ENCODE data around the gene PRR15L.
"Not testable (repeated sequence)": the region's sequence is repeated elsewhere in the genome, so short reads cannot be mapped to it uniquely, and the experiment has no call there.

The PRR15L gene, protein sequence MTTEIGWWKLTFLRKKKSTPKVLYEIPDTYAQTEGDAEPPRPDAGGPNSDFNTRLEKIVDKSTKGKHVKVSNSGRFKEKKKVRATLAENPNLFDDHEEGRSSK

DNA sequence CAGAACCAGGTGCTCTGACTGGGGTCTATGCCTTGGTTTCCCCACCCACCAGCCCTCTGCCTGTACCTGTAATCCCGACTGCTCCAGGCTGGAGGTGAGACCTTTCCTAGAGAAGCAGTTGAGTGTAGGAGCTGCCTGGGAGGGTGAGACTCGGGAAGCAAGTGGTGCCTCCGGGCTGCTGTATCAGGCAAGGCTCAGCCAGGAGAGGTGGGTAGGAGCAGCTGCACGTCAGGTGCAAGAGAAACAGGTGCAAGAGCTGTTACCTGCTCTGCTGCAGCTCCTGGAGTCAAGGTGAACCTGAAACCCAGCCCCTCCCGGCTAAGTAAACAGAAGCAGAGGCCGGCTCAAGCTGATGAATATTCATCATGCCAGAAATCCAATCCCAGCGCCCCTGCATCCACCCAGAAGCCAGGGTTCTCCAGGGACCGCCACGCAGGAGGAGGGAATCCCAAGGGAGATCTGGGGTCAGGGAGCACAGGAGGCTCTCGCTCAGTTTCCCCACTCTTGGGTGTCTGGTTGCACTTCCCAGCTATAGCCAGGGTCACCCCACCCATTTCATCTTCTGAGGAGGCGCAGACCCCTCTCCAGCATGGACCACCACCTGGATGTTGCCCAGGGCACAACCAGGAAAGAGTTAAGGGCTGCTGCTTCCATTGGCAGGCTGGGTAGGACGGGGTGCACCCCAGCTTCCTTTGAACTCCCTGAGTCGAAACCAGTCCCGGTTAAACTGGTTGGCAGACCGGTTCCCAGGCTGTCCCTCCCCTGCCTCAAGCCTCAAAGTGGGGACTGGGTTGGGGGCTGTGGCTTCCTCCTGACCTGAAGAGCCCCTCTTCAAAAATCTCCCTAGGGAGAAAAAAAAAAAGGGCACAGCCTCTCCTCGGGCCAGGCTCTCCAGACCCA, at the start of gene PRR15L:
PRR15L (minus strand) TSS at position 293 of the 900 bp plus-strand sequence. CDS start 4,649 bp downstream, outside the sequence.
- DNase-seq = no peak

- DNase-seq = no peak
These were observed 49.4 kb upstream of the PRR15L start for GRCh38 chr17:48006936-48007709.

GRCh38 chr17:48004983-48005382, 47.3 kb upstream of the PRR15L start:
- no peak for DNase-seq

DNA sequence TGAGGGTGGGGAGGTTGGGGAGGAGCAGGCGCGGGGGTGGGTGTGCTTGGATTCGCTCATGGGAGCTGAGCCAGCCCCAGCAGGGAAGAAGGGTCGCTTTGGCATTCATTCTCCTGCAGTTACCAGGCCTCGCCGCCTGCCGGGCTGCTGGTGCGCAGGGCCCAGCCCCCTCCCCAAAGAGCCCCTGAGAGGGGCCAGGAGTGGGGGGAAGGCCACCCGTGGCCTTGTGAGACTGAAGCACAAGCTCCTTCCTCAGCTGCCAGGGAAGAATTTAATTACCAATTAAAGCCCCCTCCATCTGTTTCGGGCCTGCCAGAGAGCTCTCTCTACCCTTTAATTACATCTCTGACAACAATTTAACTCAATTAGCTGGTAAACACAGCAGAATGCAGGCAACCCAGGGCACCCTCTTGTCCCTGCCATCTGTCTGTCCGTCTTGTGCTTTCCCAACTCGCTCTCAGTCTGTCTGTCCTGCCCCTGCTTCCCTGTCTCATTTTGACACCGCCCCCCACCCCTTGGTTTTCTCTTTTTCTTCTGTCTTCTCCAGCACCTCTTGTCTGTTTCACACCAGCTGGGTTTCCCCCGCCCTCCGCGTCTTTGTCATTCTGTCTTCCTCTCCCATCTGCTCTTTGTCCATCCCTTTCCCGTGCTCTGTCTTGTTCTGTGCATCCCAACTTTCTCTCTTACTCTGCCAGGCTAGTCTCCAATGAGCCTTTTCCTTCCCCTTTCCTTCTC, 45.9 kb upstream of the PRR15L start:
- no peak for DNase-seq

DNA sequence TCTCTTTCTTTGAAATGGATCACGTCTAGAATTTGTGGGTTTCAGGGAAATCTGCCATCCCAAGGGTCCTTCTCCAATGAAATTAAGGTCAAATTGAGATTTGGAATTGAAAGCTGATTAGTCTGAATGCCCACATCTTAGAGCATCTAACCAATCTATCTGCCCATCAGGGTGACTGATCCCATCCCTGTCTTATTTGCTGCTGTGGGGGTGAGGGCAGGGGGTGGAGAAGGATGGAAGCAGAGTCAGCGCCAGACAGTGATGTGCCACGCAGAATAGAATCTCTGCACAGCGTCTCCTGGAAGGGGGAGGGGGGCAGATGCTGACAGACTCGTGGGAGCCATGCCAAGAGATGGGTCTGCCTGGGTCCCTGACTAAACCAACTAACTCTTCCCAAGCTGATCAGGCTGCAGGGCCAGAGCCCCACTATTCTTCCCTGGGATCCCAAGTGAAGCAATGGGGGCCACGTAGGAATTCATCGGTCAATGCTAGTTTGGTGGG, 45.3 kb upstream of the PRR15L start:
- DNase-seq = no peak

DNA sequence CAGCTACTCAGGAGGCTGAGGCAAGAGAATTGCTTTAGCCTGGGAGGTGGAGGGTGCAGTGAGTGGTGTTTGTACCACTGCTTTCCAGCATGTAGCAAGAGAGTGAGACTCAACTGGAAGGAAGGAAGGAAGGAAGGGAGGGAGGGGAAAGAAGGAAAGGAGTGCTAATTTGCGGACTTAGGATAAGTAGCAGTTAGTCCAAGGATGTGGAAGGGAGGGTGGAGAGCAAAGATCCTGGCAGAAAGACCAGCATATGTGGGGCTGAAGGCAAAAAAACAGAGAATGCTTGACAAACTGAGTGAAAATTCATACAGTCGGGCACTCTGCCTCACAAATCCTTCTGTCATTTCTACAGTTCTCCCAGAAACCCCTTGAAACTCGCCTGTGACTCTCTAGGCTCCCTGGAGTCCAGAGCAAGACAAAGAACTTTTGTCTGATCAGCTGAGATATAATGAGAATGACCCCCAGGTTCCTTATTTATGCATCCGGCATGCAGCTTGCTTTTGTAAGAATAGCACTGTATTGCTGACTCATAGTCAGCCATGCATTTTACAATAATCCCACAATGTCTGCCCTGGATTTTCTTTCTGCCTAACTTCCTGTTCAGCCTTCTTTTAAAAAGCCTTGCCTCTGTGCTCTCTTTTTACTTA, 44.7 kb upstream of the PRR15L start:
- no peak for DNase-seq

DNA sequence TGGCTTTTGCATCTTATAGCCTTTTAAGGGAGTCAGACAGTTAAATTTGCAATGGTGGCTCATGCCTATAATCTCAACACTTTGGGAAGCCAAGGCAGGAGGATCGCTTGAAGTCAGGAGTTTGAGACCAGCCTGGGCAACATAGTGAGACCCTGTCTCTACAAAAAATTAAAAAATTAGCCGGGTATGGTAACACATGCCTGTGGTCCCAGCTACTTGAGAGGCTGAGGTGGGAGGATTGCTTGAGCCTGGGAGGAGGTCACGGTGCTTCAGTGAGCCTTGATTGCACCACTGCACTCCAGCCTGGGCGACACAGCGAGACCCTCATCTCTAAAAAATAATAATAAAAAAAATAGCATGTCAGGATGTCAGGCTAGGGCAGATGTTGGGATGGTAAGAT, 44.0 kb upstream of the PRR15L start:
- not testable (repeated sequence) for DNase-seq

DNA sequence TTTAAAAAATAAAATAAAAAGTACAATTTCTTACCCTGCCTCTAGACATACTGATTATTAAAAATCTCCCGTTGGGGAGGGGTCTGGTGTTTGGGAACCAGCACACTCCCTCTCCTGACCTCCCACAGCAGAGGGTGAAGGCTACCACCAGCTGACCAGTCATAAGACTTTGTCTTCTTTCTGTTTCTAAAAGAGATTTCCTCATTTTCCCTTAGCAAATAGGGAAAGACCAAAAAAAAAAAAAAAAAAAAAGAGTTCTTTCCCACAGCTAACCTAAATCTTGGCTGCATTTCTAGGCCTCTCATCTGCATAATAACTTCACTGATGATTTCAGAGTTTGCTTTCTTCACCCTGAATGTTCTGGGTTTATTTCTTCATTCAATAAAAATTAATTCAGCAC, 43.5 kb upstream of the PRR15L start:
- DNase-seq = no peak

GRCh38 chr17:47999582-47999981, 41.9 kb upstream of the PRR15L start:
- no peak for DNase-seq

- DNase-seq = no peak
These were observed 40.4 kb upstream of the PRR15L start for GRCh38 chr17:47998044-47998443.

GRCh38 chr17:47997586-47997985, 39.9 kb upstream of the PRR15L start:
- DNase-seq = no peak

- no peak for DNase-seq
These were observed 38.5 kb upstream of the PRR15L start for GRCh38 chr17:47996201-47996600.

- no peak for DNase-seq
These were observed 37.7 kb upstream of the PRR15L start for GRCh38 chr17:47995241-47995935.

DNA sequence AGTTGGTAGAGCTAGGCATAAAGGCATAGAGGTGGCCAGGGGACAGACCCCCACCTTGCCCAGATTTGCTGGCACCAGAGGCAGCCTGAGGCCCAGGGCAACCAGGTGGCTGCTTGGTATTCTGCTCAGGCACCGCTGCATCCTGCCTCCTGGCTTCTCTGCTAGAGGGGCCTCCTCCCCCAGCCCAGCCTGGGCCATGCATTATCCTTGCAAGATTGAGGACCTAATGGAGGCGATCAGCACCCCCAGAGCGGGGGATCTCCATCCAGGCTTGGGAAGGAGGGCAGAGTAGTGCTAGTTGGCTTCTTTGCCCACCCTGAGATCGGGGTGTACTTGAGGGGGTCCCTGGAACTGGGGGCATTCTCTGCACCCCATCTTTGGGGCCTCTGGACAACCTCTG, 37.0 kb upstream of the PRR15L start:
- DNase-seq = no peak

GRCh38 chr17:47993964-47994363, 36.3 kb upstream of the PRR15L start:
- no peak for DNase-seq

- DNase-seq = no peak
These were observed 35.4 kb upstream of the PRR15L start for GRCh38 chr17:47993031-47993564.

- DNase-seq = no peak
These were observed 34.5 kb upstream of the PRR15L start for GRCh38 chr17:47992216-47992615.

DNA sequence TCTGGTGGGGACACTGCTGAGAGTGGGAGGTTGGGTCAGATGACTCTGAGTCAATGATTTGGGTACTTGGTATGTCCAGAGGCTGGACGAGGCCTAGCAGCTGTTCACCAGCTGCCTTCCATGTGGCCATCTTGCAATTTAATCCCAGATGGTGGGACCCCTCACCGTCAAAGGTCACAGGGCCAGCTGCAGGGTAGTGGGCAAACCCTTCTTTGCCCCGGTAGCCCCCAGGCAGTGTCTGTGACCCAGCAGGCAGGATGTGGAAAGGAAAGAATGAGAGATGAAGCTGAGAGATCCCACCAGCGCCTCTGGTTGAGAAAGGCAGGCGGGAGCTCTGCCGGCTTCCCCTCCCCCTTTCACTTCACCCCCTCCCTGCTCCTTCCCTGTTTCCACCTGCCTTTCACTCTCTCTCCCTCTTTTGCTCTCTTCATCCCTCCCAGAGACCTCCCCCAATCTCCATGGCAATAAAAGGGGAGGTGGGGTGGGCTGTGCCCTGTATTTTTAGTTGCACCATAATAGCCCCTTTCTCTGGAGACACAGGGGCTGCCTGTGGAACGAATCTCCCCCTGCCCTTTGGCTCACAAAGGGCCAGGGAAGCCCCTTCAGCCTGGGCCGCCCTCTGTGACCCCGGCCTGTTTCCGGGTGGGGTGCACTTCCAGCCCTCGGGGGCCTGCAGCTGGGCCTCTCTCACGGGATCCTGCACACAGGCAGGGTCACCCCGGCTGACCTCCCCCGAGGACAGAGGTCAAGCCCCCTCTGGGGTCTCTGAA, 33.5 kb upstream of the PRR15L start:
- no peak for DNase-seq

GRCh38 chr17:47989700-47990099, 32.0 kb upstream of the PRR15L start:
- DNase-seq = no peak

- no peak for DNase-seq
These were observed 31.5 kb upstream of the PRR15L start for GRCh38 chr17:47989159-47989558.

GRCh38 chr17:47988445-47988844, 30.8 kb upstream of the PRR15L start:
- DNase-seq = not testable (repeated sequence)

Measured in CD4-positive, alpha-beta T cell treated with Interleukin-4 for 4 hours (primary cell).